NCI-H146 treated with DMSO at 0.1 percent for 48 hours (cell line): Measurements from ENCODE around the gene PTPRD.
A peak's percentile ranks its signal among the peaks of the same experiment; 100 is the strongest.

Experiments used
- DNase-seq: peaks from one replicate; lab custom pipeline; 2025; ENCODE audit not compliant: unreplicated experiment; lab: John Stamatoyannopoulos, UW

PTPRD gene

DNA sequence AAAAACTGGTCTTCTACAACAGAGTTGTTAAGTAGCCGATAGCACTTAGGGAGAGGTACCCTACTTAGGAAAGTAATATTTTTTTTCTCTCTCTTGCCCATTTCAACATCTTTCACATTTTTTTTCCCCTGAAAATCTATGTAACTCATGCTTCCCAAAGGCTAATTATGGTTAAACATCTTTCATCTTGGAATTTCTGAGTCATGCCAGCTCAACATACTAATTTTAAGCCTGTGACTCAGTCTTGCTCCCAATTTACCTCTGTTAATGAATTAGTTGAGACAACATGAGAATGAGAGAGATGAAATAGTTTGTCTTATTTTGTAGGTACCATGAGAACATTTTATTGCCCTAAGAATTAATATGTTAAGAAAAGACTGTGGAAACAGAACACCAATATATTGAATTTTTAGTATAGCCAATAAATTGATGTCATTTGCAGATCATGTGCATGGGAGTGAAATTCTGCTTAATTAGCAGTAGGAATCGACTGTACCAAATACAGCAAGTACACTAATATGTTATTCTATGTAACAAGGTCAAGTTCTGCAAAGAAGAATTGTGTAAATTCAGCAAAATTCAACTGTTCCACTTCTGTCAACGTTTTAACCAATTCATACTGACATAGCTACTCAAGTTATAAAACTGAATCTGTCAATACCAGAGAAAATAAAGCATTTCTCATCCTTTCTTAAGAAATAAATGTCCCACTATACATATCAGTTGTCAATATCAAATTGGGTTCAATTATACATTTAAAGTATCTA lies 550.0 kb downstream of the PTPRD start:
- no peak for DNase-seq

DNA sequence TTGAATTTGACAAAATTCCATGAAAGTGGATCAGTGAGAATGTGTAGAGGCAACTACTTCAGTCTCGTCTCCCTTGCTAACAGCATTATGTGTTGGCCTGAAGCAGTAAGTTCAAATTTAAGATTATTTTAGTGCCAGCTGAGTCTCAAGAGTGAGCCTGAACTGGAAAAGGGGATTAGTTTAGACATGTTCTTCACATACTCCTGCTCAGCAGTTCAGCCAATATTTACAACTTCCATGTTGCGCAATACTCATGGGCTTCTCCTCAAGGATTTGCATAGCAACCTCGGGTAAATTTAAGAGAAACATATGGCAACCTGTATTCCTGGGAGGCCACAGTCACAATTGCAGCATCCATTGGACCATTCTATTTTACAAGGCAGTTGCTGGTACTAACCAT lies 553.8 kb downstream of the PTPRD start:
- DNase-seq = no peak

DNA sequence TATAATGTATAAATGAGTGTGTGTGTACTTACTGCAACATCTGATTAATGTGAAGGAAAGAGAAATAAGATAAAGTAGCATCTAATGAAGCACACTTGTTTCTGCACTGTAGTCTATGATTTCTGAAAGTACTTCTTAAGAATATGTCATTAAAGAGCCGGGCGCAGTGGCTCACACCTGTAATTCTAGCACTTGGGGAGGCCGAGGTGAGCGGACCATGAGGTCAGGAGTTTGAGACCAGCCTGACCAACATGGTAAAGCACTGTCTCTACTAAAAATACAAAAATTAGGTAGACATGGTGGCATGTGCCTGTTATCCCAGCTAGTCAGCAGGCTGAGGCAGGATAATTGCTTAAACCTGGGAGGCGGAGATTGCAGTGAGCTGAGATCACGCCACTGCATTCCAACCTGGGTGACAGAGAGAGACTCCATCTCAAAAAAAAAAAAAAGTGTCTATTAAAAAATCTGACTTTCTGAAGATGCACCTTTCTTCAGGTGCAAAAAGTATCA lies 556.9 kb downstream of the PTPRD start:
- no peak for DNase-seq

DNA sequence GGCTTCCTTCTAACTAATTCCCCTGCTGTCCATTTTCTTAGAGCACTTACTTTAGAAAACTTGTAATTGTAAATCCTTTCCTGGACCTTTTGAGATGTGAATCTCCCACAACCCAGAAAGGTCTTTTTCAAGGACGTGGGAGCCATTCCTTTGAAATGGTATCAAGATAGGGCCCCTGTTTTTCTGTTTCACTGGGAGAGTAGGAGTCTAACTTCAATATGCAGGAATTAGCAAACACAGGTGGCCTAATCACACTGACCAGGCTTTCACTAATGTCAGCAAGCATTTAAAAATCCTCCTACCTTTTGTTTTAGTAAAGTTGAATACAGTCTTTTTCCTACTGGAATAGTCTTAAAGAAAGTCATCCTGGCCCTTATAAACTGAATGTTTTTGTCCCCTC lies 558.3 kb downstream of the PTPRD start:
- no peak for DNase-seq

DNA sequence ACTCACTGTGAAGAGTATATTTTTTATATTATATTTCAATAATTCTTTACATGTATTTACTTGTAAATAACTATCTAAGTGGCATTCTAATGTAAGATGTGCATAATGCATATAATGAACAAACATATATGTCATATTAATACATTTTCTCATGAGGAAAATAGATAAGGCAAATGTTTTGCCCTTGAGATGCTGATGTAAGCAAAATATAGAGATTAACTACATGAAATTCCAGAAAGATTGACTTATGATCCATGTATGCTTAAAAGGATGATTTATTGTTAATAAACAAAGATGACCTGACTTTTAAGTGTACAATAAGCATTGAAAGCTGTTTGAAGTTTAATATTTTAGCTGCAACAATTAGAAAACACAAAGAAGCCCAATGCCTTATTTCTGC lies 559.9 kb downstream of the PTPRD start:
- DNase-seq = no peak

DNA sequence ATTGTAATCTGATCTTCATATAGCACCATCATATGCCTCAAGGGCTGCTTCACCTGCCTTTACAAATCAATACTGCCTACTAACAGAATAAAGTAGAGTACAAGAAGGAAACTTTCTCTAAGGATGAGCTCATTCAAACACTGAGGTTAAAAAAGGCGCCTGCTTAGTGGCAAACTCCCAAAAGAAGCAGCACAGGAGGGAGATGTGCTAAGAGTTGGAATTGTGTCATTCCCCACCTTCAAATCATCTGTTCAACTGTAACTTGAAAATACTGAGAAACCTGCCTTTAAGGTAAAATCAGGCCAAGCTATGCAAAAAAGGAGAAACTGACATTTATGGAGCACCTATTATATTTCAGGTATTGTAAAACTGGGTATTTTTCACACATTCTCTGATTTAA lies 560.6 kb downstream of the PTPRD start:
- no peak for DNase-seq

DNA sequence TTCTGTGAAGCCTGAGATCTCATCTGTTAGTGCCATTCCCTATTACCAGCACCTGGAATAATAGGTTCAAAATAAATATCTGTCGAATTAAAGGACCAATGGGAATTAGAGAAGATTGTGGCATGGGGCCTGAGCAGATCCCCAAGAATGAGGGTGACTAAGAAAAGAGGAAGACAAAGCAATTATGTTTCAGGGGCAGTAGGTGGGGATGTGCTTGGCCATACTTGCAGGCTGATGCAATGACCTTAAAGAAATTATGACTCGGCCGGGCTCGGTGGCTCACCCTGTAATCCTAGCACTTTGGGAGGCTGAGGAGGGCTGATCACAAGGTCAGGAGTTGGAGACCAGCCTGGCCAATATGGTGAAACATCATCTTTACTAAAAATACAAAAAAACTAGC lies 562.8 kb downstream of the PTPRD start:
- no peak for DNase-seq

DNA sequence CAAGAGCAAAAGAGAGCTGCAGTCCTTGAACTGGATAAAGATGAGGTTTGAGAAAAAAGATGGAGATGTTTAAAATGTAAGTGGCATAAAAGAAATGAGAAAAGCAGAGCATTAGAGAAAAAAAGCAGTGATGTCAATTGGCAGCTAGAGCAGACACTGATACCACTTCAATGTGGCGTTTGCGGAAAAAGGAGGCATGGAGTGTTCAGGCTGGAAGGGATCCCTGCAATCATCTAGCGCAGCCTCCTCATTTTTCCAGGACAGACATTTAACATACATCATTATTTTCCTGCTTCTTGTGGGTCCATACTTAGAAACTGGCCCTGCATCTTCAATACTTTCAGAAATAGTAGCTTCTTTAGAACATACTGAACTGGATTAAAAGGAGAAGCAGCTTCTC lies 563.8 kb downstream of the PTPRD start:
- no peak for DNase-seq

DNA sequence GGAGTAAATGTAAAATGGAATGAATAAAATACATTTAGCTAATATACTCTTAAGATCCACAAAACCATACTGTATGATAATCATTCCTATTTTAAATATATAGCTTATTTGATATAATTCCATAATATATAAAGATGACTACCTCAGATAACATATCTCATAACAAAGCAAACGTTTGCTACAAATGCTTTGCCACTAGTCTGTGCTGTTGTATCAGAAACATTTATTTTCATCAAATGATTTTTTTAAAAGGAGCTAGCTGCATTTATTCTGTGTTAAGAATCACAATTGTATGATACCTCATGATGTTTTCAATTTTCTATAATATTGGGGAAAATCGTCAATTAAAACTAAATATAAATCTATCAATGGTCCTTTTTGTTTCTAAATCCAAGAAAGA lies 567.2 kb downstream of the PTPRD start:
- peak; percentile 55 for DNase-seq

DNA sequence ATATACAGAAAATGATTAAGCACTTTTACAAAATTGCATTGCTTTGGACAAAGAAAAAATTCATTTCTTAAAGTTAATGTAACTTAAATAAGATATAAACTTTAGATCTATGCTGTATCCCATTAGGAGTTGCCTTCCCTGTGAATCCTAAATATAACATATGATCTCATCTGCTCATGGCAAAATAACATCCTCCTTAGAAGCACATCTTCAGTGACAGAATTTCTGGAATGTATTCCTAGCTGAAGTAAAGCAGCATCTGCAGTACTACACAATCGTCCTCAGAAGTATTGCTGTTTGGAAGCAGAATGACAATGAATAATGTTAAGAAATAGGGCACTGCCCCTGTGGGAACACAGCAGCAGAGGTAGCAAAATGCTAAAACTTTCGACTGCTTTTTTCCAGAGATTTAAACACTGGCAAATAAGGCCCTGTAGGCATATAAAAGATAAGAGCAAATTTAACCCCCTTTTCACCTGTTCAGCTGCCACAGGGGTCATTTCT lies 571.0 kb downstream of the PTPRD start:
- DNase-seq = no peak

DNA sequence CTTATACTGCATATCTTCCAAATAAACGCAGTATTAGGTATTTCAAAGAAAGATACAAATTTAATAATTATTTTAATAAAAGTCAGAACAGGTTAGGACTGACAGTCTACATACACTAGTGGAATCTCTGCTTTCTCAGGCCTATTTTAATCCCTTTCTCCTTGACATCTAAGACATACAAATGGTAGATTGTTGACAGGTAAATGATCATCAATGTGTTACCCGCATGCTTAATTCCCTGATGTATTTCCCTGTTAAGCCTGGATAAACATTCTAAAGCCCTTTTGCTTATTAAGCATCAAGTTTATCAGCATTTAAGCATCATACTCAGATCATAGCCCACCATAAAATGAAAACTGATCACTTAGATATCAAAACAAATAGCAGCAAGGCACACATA lies 576.7 kb downstream of the PTPRD start:
- no peak for DNase-seq

DNA sequence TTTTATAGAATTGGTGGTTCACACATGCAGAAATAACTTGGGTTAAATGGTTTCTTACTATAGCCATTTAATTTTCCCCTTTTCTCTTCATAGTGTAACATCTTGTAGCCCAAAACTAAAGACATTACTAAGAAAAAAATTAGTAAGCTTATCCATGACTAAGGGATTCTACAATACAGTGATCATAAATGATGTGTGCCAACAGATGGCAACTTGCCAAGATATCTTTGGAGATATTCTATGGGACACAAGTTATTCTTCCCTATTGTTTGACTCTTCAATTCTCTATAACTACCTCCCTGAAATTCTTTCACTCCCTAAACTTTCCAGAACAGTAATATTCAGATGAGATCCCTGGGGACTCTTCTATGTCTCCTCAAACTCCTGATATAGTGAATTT lies 580.6 kb downstream of the PTPRD start:
- no peak for DNase-seq

DNA sequence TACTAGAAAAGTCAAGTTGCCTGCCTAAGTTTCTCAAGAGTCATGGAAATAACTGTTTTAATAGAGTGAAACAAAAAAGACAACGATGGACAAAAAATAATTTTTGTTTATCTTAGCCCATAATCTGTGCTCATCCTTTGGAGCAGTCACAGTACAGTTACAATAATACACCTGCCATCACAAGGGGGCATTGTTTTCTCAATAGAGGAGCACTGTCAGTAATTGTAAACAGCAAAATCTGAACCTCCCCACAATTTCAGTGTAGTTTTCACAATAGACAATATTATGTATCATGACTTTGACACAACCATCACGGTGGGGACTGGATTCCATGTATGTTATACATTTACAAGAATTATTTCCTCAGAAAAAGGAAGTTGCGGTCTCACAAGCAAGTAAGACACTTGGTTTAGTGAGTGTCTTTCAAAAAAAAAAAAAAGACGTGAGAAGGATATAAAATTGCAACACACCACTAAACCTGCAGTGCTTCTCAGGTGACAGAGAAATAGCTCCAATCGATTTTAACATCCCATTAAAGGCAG lies 586.3 kb downstream of the PTPRD start:
- DNase-seq = peak; percentile 79

DNA sequence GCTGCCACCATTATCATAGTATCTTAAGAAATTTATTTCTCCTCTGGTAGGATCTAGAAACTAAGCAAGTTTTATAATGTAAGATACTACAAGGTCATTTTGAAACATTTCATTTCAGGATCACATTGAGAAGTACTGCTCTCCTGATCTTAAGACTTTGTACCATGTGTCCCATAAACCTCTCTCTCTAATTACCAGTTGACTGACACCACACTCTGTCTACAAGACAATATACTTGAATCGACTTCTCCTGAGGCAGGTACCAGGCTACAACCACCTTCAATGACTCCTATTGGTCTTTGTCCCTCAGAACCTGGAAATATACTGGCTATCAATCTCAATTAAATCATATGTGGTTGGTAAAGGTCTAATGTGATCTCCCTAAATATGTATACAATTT lies 597.0 kb downstream of the PTPRD start:
- DNase-seq = no peak

DNA sequence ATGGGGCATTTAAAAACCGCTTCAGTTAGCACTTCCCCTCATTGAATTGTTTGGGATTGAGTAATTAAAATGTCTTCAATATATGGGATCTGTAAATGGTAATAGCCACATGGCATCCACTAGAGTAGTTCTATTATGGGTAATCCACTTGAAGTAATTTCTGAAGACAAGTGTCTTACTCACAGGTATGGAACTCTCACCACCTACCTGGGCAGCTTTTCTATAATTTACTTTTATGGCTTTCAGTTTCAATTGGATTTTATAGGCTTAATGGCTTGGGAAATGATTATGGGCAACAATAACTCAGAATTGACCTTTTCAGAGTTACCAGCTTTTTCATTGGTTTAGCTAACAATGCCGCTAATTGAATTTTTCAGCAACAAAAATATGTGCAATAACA lies 597.9 kb downstream of the PTPRD start:
- peak; percentile 86 for DNase-seq

DNA sequence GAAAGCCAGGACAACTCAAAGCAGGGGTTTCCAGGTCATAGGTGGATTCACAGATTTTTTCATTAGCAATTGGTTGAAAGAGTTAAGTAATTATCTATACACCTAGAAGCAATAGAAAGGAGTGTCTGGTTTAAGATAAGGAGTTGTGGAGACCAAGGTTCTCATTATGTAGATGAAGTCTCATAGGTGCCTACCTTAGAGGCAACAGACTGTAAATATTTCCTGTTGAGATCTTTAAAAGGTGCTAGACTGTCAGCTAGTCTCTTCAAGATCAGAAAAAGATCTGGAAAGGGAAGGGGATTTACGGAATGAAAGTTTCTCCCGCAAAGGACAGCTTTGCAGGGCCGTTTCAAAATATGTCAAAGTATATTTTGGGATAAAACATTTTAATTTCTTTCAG lies 603.4 kb downstream of the PTPRD start:
- DNase-seq = no peak

DNA sequence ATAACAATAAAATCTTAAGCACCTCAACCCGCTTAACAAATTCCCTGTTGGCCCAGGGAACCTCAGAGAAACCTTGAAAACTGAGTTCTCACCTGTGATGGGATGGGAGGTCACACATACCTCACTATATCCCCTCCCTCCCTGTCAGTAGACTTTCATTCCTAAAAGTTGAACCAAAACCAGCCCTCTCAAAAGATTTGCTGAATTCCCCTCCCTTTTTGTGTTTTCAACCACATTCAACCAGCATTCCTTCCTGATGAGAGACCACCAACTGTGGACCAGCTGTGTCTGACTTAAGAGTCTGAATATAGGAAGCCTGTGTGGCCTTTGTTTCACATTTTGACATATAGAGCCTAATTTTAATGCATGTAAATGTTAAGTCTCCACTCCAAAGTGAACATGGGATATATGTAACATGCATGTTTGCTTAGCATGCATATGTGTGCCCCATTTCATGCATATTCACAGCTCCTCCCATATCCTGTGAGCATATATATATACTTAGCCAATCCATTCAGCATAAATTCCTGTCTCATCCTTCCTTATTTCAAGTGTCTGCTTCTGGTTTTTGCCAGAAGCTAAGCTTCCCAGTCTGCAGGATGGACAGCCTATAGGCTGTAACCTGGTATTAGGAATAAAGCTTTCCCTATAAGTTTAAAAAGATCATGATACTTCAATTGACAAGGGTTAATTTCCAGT lies 604.6 kb downstream of the PTPRD start:
- DNase-seq = no peak

DNA sequence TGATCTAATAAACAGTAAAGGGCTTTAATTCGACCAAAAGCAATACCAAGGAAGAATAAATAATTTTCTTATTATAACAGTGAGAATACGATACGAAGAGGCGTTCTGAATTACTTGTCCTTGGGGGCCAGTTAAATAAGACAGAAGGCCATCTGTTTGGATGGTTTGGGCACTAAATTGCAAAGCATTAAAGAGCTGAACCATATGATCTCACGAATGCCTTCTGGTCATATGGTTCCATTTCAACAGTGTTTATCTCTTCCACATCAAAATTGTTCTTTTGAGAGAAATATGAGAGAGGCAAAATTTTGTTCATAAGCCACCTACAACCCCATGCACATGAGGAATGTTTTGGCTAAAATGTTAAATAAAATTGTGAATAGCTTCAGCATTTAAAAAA lies 605.4 kb downstream of the PTPRD start:
- no peak for DNase-seq

DNA sequence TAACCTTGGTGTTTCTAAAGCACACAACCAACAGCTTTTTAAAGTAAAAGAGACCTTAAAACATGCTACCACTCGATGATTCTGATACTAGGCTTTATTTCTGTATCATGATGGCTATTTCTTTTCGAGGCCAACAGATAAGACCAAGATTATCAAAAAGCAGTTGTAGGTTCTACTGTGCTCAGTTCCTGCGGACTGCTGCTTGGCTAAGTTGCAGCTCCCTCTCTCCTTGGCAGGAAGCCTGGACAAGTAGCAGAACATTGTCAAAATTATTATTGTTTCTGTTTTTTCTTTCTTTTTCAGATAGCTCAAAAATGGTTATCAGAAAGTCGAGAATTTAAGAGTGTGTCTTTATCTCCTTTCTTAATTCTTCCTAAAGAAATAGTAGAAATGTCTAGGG lies 607.6 kb downstream of the PTPRD start:
- DNase-seq = no peak

DNA sequence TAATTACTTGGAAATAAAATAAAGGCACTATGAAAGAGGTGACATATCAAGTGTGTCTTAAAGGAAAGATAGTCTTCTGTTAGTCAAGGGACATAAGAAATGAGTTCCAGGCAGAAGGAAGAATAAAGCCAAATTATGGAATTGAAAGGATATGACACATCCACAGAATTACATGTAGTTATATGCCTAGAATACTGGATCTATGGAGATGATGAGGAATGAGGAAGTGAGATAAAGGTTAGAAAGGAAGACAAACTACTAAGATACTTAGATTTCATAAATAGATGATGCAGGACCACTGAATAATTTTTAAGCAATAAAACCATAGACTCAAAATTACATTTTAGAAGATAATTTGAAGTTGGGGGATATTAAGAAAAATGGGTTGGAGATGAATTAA lies 609.8 kb downstream of the PTPRD start:
- no peak for DNase-seq

DNA sequence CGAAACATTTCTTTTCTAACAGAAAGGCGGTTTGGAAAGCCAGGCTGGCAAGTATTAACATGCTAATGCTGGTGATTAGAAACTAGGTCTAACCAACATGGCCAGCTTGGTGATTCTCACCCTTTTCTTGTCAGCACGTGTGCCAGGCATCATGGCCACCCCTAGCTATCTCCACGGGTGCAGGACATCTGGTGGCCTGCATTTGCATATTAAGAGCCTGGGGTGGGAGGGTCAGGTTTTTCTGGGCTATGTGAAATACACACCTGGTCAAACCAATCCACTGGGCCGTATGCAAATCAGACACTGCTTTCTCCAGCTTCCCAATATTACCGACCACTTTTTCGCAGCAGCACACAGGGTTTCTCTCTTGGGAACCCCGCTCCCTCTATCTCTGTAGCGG lies 612.1 kb downstream of the PTPRD start:
- no peak for DNase-seq
